IMR-90 (cell line): ENCODE results near the gene SEC14L1. TPM values are rescaled to one million over a fixed set of nuclear protein-coding genes. Genes with fewer than 3 reads are reported as not detected.

Experiments
- ATAC-seq: fragments of 200-7000 bp; cut with Tn5 transposase; 2 replicates; pipeline ENCODE4 v1.9.1; 2020; ENCODE audit warnings: low read depth, mild to moderate bottlenecking, moderate library complexity
- BruUV-seq: library from RNA; stranded (reverse); fragments of 400-500 nt; replicated peaks from 2 replicates; lab custom pipeline; 2021; lab: Mats Ljungman, UMichigan
- CTCF ChIA-PET: fragments of 300-600 bp; formaldehyde crosslinking; extraction: SDS; loops from one replicate; lab custom pipeline; 2021; ENCODE audit warnings: antibody characterized with exemption; lab: Yijun Ruan, JAX
- POLR2A ChIA-PET: fragments of 300-600 bp; sonication (Branson Sonifier 250); formaldehyde crosslinking; loops from one replicate; lab custom pipeline; 2022; ENCODE audit warnings: antibody characterized with exemption; ENCODE audit not compliant: unreplicated experiment; lab: Charles Lee
- DNase-seq: peaks from one replicate; pipeline ENCODE4 v3.0.0; 2013
- H2AFZ ChIP-seq: replicated peaks from 2 replicates; pipeline ENCODE3; 2013; ENCODE audit warnings: low read length, mild to moderate bottlenecking; ENCODE audit not compliant: poor library complexity
- H2AK5ac ChIP-seq: 2 replicates; pipeline ENCODE4 v1.6.1; 2013; ENCODE audit warnings: low read depth, low read length, inconsistent platforms
- H2AK9ac ChIP-seq: replicated peaks from 2 replicates; pipeline ENCODE3; 2013; ENCODE audit warnings: mild to moderate bottlenecking, low read depth, low read length, moderate library complexity; ENCODE audit not compliant: poor library complexity
- H2BK120ac ChIP-seq: 2 replicates; pipeline ENCODE4 v1.6.1; 2013; ENCODE audit warnings: low read depth, low read length, inconsistent platforms
- H2BK15ac ChIP-seq: 3 replicates; pipeline ENCODE4 v1.6.1; 2013; ENCODE audit warnings: low read depth, low read length, inconsistent platforms
- H2BK20ac ChIP-seq: 2 replicates; pipeline ENCODE4 v1.6.1; 2013; ENCODE audit warnings: low read depth, mild to moderate bottlenecking, inconsistent platforms, low read length, moderate library complexity
- H2BK5ac ChIP-seq: 2 replicates; pipeline ENCODE4 v1.6.1; 2013; ENCODE audit warnings: mild to moderate bottlenecking, low read depth, low read length, inconsistent platforms; ENCODE audit not compliant: poor library complexity, severe bottlenecking
- H3K14ac ChIP-seq: replicated peaks from 2 replicates; pipeline ENCODE4 v1.6.1; 2013; ENCODE audit warnings: low read depth, low read length, inconsistent platforms
- H3K18ac ChIP-seq: 2 replicates; pipeline ENCODE4 v1.6.1; 2013; ENCODE audit warnings: low read depth, low read length, control low read depth
- H3K23ac ChIP-seq: 2 replicates; pipeline ENCODE4 v1.6.1; 2013; ENCODE audit warnings: low read depth, low read length, inconsistent platforms
- H3K27ac ChIP-seq: 2 replicates; pipeline ENCODE4 v1.5.1; 2013; ENCODE audit warnings: mild to moderate bottlenecking, control low read depth, low read length; ENCODE audit not compliant: insufficient read depth
- H3K27me3 ChIP-seq: 2 replicates; pipeline ENCODE4 v1.6.1; 2013; ENCODE audit warnings: low read length; ENCODE audit not compliant: control insufficient read depth, insufficient read depth
- H3K36me3 ChIP-seq: 2 replicates; pipeline ENCODE4 v1.6.1; 2013; ENCODE audit warnings: low read length, mixed read lengths; ENCODE audit not compliant: control insufficient read depth, insufficient read depth
- H3K4ac ChIP-seq: 2 replicates; pipeline ENCODE4 v1.6.1; 2013; ENCODE audit warnings: low read depth, low read length, inconsistent platforms
- H3K4me1 ChIP-seq: 2 replicates; pipeline ENCODE4 v1.6.1; 2013; ENCODE audit warnings: low read length, mixed read lengths; ENCODE audit not compliant: control insufficient read depth, insufficient read depth
- H3K4me2 ChIP-seq: 2 replicates; pipeline ENCODE4 v1.6.1; 2013; ENCODE audit warnings: low read depth, mild to moderate bottlenecking, control low read depth, low read length, moderate library complexity
- H3K4me3 ChIP-seq: 2 replicates; pipeline ENCODE4 v1.5.1; 2013; ENCODE audit warnings: low read depth, mild to moderate bottlenecking, control low read depth, low read length, moderate library complexity; ENCODE audit not compliant: insufficient read depth
- H3K56ac ChIP-seq: 2 replicates; pipeline ENCODE4 v1.6.1; 2013; ENCODE audit warnings: low read length, inconsistent platforms; ENCODE audit not compliant: insufficient read depth; ENCODE audit errors: extremely low read depth
- H3K79me1 ChIP-seq, 2 experiments: 2 replicates each; pipeline ENCODE4 v1.6.1; 2013; ENCODE audit warnings: low read length in 2 of 2, inconsistent platforms in 1 of 2, low read depth in 1 of 2
- H3K9ac ChIP-seq: 2 replicates; pipeline ENCODE4 v1.6.1; 2013; ENCODE audit warnings: low read depth, low read length, control low read depth
- H3K9me1 ChIP-seq: 2 replicates; pipeline ENCODE4 v1.6.1; 2013; ENCODE audit warnings: low read length, inconsistent platforms; ENCODE audit not compliant: insufficient read depth
- H3K9me3 ChIP-seq: 2 replicates; pipeline ENCODE4 v1.6.1; 2013; ENCODE audit warnings: low read length; ENCODE audit not compliant: control insufficient read depth, insufficient read depth
- H4K20me1 ChIP-seq: 2 replicates; pipeline ENCODE4 v1.6.1; 2013; ENCODE audit warnings: low read length, inconsistent platforms; ENCODE audit not compliant: insufficient read depth
- H4K5ac ChIP-seq: 2 replicates; pipeline ENCODE4 v1.6.1; 2013; ENCODE audit warnings: mild to moderate bottlenecking, low read depth, low read length, control low read depth
- H4K8ac ChIP-seq, 2 experiments: 2 replicates each; pipeline ENCODE4 v1.6.1; 2013; ENCODE audit warnings: low read depth in 2 of 2, low read length in 2 of 2, control low read depth in 1 of 2, inconsistent platforms in 1 of 2
- H4K91ac ChIP-seq: 2 replicates; pipeline ENCODE4 v1.6.1; 2013; ENCODE audit warnings: low read depth, low read length, inconsistent platforms; ENCODE audit not compliant: insufficient read depth
- CHD1 ChIP-seq: IDR thresholded peaks from 2 replicates; pipeline ENCODE4 v1.6.1; 2012; ENCODE audit warnings: low read depth, low read length, improper control_type of control experiment
- FOS ChIP-seq: fragments of 150-350 bp; IDR thresholded peaks from 2 replicates; pipeline ENCODE4 v1.6.1; 2016; ENCODE audit warnings: low read depth, low read length
- MAFK ChIP-seq: IDR thresholded peaks from 2 replicates; pipeline ENCODE4 v1.6.1; 2012; ENCODE audit warnings: low read depth, low read length, improper control_type of control experiment
- MAZ ChIP-seq: IDR thresholded peaks from 2 replicates; pipeline ENCODE4 v1.6.1; 2012; ENCODE audit warnings: low read depth, mild to moderate bottlenecking, low read length, improper control_type of control experiment, moderate library complexity, borderline replicate concordance
- POLR2A ChIP-seq: IDR thresholded peaks from 2 replicates; pipeline ENCODE4 v1.6.1; 2012; ENCODE audit warnings: mild to moderate bottlenecking, low read depth, low read length
- RFX5 ChIP-seq: IDR thresholded peaks from 2 replicates; pipeline ENCODE4 v1.8.0; 2012; ENCODE audit warnings: low read depth, mild to moderate bottlenecking, low read length, moderate library complexity
- WGBS, 2 experiments: methylation state at CpG; one replicate each; pipeline versions ENCODE4 v1.1.5 to v1.1.7; 2013; ENCODE audit warnings: missing lambda C conversion rate in 2 of 2; ENCODE audit not compliant: insufficient read length in 1 of 2; ENCODE audit errors: extremely low coverage in 2 of 2; 5-methylcytosine and 5-hydroxymethylcytosine counted together
- dilution Hi-C: fragments of 300-500 bp; cut with HindIII; formaldehyde crosslinking; loops from one replicate; pipeline ENCODE4 v1.14.3; 2018; ENCODE audit warnings: low sequenced_read_pairs; ENCODE audit not compliant: unreplicated experiment
- in situ Hi-C: fragments of 300-500 bp; cut with MboI; formaldehyde crosslinking; loops from 3 replicates; pipeline ENCODE4 v1.14.3; 2019; ENCODE audit warnings: low sequenced_read_pairs, inconsistent platforms, mixed read lengths
- intact Hi-C: fragments of 100-400 bp; cut with micrococcal nuclease; formaldehyde crosslinking; loops from 2 replicates; pipeline ENCODE4 v1.10.0; 2022
- polyA plus RNA-seq, 3 experiments: library from polyadenylated mRNA; depleted of rRNA; stranded (reverse); fragments of >200 nt; gene quantifications; 2 replicates each; pipeline ENCODE4 v1.2.3, GENCODE V29; 2012; ENCODE audit warnings: low replicate concordance in 1 of 3
- total RNA-seq: library from RNA; depleted of rRNA; stranded (reverse); fragments of >200 nt; gene quantifications from 2 replicates; pipeline ENCODE4 v1.2.3, GENCODE V29; 2012
- TF ChIP-seq, protein P1 (sequence below): fragments of 150-350 bp; IDR thresholded peaks from 2 replicates; pipeline ENCODE4 v1.6.1; 2016; ENCODE audit warnings: low read depth, mild to moderate bottlenecking, low read length, moderate library complexity, borderline replicate concordance

SEC14L1 gene
- total and polyA plus RNA-seq, 2 of the 4 experiments (the other 2 are of a cell fraction) = 24.9 to 35.8 TPM

- Histone ChIP-seq H4K5ac (no peak overlapping the region), H3K14ac (no peak overlapping the region), H2BK15ac (no peak overlapping the region), H4K91ac (no peak overlapping the region), H3K9me3 (no peaks in the 10 kb centered on the region), H2AK5ac (no peak overlapping the region), H3K9ac (no peak overlapping the region), H3K9me1 (peaks cover 6% of the 10 kb centered on the region), H3K18ac (no peak overlapping the region), H4K20me1 (peaks cover 21% of the 10 kb centered on the region), H3K27ac (no peak overlapping the region), H3K4ac (no peak overlapping the region), H3K4me1 (peaks cover 2% of the 10 kb centered on the region; the same call in 1 of the 2 replicates), H3K36me3 (peaks cover 34% of the 10 kb centered on the region), H2AFZ (no peak overlapping the region), H2BK5ac (no peak overlapping the region), H3K23ac (no peak overlapping the region), H2AK9ac (no peak overlapping the region), H4K8ac (no peak overlapping the region), H2BK20ac (no peak overlapping the region), H3K56ac (no peak overlapping the region), H3K79me1 (peaks cover 26 to 59% of the 10 kb centered on the region in 2 experiments), H3K27me3 (no peaks in the 10 kb centered on the region), H2BK120ac (no peak overlapping the region), H3K4me3 (no peak overlapping the region), H3K4me2 (no peak overlapping the region)
- no TSS peak for BruUV-seq
- POLR2A ChIA-PET = no interaction called here
- TF ChIP-seq RFX5 (no peak), FOS (no peak), CHD1 (no peak), MAZ (no peak), POLR2A (no peak), MAFK (no peak)
- TF ChIP-seq, protein P1, sequence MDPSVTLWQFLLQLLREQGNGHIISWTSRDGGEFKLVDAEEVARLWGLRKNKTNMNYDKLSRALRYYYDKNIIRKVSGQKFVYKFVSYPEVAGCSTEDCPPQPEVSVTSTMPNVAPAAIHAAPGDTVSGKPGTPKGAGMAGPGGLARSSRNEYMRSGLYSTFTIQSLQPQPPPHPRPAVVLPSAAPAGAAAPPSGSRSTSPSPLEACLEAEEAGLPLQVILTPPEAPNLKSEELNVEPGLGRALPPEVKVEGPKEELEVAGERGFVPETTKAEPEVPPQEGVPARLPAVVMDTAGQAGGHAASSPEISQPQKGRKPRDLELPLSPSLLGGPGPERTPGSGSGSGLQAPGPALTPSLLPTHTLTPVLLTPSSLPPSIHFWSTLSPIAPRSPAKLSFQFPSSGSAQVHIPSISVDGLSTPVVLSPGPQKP = no peak
- DNase-seq (no peak), ATAC-seq (no peak)
- dilution Hi-C loops (no loop called here), in situ Hi-C loops (no loop called here), intact Hi-C loops (no loop called here)
- CTCF ChIA-PET = no interaction called here
- WGBS, 2 experiments = 89% methylated on average over 6 of the region's 11 CpGs; no CpG with 5 or more reads in 1 of the 2 experiments
These were observed 50.5 kb downstream of the SEC14L1 start for GRCh38 chr17:77191244-77191643.
